Measurements from ENCODE around the gene GRK4.

DNA sequence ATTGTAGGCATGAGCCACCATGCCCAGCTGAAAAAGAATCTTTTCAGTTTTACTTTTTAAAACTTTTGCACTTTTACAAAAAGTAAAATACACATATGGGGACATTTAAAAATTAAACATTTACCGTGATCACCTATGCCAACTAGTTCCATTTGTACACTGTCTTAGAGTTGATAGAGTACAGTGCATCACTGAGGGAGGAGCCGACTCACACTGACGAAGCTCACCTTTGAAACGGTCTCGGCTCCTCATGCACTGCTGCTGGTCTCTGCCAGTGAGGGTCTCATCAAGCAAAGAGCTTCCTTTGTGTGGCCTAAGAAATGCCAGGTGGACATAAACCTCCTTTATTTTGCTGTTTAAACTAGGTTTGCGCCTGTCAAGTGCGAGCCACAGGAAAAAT is 50.0 kb downstream of the GRK4 start:
- TF ChIP-seq CTCF (IDR thresholded peaks at IDR 0.05) (no peak), POLR2A (IDR thresholded peaks at IDR 0.05) (no peak)
